Measurements from ENCODE around the gene PXDC1.
"Not testable (repeated sequence)": the region's sequence is repeated elsewhere in the genome, so short reads cannot be mapped to it uniquely, and the experiment has no call there.

PXDC1 gene

GRCh38 chr6:3707751-3708412 lies 43.6 kb downstream of the PXDC1 start:
- no peak for ATAC-seq

DNA sequence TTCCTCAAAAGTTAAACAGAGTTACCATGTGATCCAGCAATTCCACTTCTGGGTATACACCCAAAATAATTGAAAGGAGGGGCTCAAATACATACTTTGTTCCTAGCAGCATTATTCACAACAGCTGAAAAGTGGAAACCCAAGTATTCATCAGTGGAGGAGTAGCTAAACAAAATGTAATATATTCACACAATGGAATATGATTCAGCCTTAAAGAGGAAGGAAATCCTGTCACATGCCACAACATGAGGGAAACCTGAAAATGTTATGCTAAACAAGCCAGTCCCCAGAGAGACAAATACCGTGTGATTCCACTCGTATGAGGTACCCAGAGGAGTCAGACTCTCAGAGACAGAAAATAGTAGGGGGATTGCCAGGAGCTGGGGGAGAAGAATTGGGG lies 44.5 kb downstream of the PXDC1 start:
- ATAC-seq, result no peak

- ATAC-seq, result no peak
Measured at GRCh38 chr6:3706547-3706946, 45.0 kb downstream of the PXDC1 start.

- ATAC-seq, result no peak
Measured at GRCh38 chr6:3701631-3702030, 49.9 kb downstream of the PXDC1 start.

DNA sequence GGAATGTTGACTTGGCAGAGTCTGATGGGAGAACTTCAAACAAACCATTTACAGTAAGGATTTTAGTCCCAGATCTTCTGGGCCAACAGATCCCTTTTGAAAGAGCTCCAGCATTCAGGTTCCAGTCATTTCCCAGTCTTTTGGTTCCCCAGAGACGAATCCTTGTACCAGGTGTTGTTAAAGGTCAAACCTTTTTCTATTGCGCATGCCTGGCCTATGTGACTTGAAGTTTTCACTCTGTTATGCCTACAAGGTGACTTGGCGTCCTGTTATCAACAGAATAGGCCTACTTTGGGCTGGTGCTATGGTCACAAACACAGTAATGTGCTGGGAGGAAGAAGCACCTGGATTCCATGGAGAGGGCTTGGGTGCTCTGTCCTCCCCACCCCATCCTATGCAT lies 52.3 kb downstream of the PXDC1 start:
- no peak for ATAC-seq

DNA sequence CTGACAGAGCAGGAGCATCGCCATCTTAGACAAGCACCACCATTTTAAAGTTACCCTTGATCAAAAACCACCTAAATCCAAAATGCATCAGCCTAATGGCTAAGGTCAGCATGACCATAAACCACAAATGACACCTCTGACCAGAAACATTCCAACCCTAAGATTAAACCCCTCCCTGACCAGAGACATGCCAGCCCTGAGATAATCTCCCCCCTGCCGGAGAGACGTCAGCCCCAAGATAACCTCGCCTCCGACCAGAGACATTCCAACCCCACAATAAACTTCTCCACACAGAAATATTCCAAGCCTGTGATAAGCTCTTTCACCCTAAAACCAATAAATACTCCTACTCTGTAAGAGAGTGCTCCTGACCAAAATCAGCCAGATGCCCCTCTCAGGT lies 53.5 kb downstream of the PXDC1 start:
- no peak for ATAC-seq

GRCh38 chr6:3697609-3698008 lies 53.9 kb downstream of the PXDC1 start:
- no peak for ATAC-seq

DNA sequence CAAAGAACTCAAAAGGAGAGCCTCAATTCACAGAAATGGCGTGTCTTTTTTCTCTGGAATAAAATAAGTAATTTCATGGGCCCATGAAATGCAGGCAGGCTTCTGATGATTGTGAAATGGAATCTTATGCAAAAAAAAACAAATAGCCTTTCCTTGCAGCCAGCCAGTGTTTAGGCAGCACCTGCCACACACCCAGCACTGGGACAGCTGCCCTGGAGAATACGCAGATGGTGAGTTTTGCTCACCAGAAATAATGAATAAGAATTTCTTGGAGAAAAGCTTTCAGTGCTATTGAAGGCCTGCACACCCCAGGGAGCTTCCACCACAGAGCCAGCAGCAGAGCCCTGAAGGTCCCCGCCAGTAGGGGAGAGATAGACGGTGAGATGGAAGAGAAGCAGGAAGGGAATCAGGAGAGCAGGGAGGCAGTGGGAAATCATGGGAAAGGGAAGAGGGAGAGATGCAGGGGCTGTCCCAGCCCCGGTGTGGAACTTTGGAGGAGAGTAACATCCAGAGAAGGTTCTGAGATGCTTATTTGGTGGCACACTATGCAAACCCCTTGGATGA lies 54.9 kb downstream of the PXDC1 start:
- ATAC-seq, result no peak

DNA sequence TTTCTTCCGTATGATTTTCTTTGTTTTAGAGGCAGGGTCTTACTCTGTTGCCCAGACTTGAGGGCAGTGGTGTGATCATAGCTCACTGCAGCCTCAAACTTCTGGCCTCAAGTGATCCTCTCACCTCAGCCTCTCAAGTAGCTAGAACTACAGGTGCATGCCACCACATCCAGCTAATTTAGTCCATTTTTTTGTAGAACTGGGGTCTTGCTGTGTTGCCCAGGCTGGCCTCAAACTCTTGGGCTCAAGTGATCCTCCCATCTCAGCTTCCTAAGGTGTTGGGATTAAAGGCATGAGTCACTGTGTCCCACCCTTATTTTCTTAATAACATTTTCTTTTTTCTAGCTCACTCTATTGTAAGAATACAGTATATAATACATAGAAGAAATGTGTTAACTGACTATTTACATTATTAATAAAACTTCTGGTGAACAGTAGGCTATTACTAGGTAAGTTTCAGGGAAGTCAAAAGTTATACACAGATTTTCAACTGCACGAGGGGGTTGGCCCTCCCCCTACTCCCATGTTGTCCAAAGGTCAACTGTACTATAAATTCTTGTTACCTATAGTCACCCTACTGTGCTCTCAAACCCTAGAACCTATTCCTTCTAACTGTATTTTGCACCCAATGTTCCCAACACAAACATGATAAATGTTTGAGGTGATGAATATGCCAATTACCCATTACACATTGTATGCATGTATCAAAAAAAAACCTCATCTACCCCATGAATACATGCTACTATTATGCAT lies 56.3 kb downstream of the PXDC1 start:
- ATAC-seq, result no peak

DNA sequence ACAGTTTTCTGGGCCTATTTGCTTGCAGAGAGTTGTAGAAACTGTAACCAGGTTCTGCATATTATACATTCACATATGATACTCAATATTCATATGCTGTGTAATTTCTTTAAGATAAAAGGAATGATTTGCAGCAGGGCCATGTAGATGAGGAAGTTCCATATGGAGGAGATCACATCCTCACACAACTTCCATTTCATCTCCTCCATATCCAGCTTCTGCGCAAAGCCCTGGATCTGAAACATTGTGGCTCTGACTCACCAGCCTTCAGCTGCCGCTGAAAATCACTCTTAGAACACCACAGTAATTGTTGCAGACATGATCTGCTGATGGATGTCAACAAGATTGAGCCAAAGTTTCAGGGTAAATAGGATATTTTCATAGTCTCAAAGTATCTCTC lies 57.7 kb downstream of the PXDC1 start:
- no peak for ATAC-seq

- ATAC-seq, result no peak
Measured at GRCh38 chr6:3690506-3690905, 61.0 kb downstream of the PXDC1 start.

- no peak for ATAC-seq
Measured at GRCh38 chr6:3687847-3688246, 63.7 kb downstream of the PXDC1 start.

DNA sequence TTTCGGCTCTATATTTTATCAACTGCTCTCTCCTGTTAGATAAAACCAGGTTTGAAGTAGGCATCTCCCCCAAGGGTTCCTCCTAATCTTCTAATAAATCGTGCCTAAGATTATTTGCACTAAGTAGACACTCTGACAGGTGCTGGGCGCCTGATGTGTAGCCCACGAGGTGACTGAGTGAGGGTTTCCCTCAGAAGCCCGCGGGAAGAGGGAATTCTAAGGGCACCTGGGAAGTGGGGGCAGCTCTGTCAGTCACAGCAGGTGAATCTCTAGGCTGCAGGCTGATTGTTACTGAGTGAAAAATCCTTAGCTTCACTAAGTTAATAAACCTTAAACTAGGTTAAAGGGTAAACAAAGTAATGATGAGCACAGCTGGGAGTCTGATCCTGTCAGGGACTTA lies 68.2 kb downstream of the PXDC1 start:
- no peak for ATAC-seq

DNA sequence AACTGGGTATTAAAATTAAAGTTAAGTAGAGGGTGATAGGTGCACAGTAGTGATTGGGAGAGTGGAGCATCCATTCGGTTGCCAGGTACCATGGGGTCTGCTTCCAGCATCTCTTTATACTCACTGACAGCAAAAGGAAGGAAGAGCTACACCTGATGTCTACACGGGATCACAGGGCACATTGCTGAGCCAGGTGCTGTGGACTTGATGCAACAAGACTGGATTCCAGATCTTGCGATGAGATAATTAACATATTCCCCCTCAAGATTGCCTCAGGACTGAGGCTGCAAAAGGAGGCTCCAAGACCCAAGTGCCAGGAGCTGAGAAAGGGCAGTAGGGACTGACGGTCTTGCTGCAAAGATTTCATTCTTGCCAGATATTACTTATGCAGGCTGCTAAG lies 72.6 kb downstream of the PXDC1 start:
- no peak for ATAC-seq

DNA sequence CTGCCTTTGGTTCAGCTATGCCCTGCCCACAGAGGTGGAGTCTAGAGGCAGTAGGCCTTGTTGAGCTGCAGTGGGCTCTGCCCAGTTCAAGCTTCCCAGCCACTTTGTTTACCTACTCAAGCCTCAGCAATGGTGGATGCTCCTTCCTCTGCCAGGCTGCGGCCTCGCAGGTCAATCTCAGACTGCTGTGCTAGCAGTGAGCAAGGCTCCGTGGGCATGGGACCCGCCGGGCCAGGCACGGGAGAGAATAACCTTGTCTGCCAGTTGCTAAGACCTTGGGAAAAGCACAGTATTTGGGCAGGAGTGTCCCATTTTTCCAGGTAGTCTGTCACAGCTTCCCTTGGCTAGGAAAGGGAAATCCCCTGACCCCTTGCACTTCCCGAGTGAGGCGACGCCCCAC lies 73.8 kb downstream of the PXDC1 start:
- not testable (repeated sequence) for ATAC-seq

GRCh38 chr6:3677351-3677750 lies 74.2 kb downstream of the PXDC1 start:
- not testable (repeated sequence) for ATAC-seq

Measured in activated CD4-positive, CD25-positive, alpha-beta regulatory T cell treated with anti-CD3 and anti-CD28 coated beads, Interleukin-2, amount 50 U/mL, for 24 hours (primary cell).